ENCODE data around the gene KCNH1. TPM values are rescaled to one million over a fixed set of nuclear protein-coding genes. Genes with fewer than 3 reads are reported as not detected.
"Not testable (repeated sequence)": the region's sequence is repeated elsewhere in the genome, so short reads cannot be mapped to it uniquely, and the experiment has no call there.

KCNH1 gene
- total RNA-seq, 1 experiment from 2014 or later = 7.5 TPM

DNA sequence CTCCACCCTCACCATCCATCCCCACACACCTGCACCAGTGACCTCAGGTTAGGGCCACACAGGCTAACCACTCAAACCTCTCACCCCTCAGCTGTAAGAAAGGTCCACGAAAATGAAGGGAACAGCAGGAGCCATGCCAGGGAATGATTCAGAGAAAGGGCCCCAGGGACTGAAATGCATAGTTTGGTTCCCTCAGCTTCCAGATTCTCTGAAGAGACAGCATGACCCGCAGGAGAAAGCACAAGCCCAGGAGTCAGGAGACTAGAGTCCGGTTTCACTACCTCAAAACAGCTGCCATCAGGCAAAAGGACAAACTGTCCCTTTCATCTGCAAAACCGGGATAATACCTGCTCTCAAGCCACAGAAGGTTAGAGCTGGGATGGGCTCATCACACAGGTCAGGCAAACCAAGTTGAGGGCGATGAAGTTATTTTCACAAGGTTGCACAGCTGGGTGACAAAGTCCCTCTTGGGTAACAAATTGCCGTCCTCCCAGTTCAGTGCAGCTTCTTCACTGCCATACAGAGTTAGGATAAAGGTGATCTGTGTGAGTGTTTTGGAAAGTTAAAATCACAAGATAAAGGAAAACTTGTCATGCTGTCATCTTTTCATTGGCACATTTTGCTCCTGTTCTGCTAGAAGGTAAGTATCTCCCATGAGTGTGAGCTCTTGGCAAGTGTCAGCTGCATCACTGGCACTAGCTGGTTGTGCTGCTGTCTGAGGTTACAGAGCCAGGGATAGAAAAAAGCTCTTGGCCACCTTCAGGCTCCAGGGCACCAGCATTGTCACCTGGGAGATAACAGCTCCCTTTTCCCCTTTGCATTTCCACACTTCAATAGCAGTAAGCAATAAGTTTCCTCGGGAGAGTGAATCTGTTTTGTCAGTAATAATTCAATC lies 120.4 kb downstream of the KCNH1 start:
- peak; percentile 90 for DNase-seq (ENCODE audit: low read depth)

DNA sequence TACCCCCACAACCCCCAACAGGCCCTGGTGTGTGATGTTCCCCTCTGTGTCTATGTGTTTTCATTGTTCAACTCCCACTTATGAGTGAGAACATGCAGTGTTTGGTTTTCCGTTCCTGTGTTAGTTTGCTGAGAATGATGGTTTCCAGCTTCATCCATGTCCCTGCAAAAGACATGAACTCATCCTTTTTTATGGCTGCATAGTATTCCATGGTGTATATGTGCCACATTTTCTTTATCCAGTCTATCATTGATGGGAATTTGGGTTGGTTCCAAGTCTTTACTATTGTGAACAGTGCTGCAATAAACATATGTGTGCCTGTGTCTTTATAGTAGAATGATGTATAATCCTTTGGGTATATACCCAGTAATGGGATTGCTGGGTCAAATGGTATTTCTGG lies 122.8 kb downstream of the KCNH1 start:
- DNase-seq (ENCODE audit: low read depth) = not testable (repeated sequence)

DNA sequence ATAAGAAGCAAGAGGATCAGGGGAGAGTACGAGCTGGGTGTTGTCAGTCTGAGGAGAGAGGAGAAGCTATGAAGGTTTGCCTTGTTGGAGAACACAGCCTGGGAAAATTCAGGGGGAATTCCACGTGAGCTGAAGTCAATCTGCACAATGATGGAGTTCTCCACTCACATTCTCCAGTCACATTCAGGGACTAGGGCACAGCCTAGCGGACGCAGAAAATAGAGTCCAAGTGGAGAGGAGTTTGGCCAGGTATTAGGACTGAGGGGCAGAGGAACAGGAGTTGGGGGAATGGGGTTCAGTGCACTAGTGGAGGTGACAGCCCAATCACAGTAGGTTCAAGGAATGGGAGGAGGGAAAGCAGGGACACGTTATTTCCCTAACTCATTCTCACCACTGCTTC lies 124.0 kb downstream of the KCNH1 start:
- no peak for DNase-seq (ENCODE audit: low read depth)

DNA sequence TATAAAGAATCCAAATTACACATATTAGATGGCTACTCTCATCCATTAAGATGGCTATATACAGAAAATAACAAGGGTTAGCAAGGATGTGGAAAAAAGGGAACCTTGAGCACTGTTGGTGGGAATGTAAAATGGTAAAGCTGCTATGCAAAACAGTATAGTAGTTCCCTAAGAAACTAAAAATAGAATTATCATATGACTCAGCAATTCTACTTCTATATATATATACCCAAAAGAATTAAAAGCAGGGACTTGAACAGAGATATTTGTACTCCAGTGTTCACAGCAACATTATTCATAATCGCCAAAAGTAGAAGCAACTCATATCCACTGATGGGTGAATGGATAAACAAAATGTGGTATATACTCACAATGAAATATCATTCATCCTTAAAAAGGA lies 126.1 kb downstream of the KCNH1 start:
- no peak for DNase-seq (ENCODE audit: low read depth)

DNA sequence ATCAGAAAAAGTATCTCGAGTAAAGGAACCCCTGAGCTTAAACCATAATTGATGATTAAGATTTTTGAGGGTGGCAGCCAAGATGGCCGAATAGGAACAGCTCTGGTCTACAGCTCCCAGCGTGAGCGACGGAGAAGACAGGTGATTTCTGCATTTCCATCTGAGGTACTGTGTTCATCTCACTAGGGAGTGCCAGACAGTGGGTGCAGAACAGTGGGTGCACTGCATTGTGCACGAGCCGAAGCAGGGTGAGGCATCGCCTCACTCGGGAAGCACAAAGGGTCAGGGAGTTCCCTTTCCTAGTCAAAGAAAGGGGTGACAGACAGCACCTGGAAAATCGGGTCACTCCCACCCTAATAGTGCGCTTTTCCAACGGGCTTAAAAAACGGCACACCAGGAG lies 138.0 kb downstream of the KCNH1 start:
- DNase-seq (ENCODE audit: low read depth) = not testable (repeated sequence)

DNA sequence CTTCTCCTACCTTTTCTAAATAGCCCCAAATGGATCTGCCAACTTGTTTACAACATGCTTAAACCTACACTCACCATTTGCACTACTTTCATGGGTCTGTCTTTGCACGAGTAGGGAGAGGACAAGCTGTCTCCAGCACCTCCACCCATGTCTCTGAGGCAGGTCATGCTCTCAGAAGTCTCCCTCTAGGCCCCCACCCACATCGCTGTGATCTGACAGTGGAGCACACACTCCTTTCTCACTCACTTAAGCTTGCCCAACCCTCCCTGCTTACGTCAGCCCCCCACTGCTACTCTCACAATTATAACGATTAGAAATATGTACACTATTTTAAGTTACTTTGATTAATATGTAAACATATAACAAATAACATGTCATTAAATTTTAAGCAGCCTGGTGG lies 141.1 kb downstream of the KCNH1 start:
- DNase-seq (ENCODE audit: low read depth) = no peak

DNA sequence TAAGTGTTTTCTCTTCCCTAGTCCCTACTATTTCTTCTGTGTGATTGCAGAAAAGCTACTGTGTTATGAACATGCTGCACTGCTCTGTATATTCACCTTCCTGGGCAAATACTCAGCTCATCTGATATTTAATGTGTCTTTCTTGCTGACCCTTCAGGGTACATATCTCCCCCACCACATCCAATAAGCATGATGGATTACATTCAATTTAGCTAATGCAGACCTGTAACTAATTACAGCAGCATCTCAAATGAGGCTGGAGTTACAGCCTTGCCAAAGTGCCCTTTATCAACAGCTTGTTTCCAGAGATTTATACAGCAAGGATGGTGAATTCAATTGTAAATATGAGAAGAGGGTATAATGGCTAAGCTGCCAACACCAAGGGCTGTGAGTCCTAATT lies 144.0 kb downstream of the KCNH1 start:
- no peak for DNase-seq (ENCODE audit: low read depth)

DNA sequence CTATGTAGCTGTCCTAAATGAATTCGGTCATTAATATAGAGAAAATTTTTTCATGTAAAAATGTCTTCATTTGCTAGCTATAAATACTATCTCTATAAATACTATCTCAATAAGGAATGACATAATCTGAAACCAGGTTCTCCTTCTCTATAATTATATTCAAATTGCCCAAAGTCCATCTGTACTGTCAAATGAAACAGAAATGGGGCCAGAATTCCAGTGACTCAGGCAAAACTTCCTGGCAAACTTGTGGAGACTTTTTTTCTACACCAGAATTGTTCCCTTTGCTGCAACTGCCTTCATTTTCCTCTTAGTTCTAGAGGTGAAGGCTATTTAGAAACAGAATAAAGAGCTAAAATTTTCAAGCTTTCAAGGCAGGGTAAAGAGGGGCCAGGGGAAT lies 152.5 kb downstream of the KCNH1 start:
- peak; percentile 39 for DNase-seq (ENCODE audit: low read depth)

DNA sequence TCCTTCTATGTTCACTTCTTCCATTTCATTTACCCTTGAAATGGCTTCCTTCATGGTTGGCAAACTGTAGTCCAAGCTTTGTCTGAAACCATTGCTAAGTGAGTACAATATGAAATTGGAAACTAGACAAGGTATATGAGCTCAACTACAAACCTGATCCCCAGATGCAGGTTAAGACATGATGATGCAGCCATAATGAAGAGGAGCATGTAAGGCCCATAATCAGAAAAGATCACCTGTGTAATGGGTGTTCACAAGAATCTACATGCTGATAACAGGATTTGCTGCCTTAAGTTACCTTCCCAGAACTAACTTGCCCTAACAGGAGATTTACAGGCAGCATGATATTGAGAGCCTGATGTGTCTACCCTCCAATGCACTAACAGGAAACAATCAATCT lies 153.9 kb downstream of the KCNH1 start:
- DNase-seq (ENCODE audit: low read depth) = no peak

DNA sequence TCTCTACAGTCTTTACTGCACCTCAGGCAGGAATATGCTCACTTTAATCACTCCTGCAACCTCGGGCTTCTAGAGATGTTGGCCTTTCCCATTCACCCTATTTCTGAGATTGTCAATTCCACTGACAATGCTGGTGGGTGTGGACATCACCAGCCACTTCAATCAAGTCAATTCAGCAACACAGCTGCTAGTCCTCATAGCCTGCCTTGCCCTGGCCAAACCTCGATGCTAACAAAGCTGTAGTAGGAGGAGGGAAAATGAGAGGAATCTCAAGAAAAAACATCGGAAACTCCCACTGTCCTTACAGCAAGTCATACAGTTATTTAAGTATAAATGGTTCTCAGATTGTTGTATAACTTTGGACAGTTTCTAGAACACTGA lies 155.0 kb downstream of the KCNH1 start:
- DNase-seq (ENCODE audit: low read depth) = no peak

DNA sequence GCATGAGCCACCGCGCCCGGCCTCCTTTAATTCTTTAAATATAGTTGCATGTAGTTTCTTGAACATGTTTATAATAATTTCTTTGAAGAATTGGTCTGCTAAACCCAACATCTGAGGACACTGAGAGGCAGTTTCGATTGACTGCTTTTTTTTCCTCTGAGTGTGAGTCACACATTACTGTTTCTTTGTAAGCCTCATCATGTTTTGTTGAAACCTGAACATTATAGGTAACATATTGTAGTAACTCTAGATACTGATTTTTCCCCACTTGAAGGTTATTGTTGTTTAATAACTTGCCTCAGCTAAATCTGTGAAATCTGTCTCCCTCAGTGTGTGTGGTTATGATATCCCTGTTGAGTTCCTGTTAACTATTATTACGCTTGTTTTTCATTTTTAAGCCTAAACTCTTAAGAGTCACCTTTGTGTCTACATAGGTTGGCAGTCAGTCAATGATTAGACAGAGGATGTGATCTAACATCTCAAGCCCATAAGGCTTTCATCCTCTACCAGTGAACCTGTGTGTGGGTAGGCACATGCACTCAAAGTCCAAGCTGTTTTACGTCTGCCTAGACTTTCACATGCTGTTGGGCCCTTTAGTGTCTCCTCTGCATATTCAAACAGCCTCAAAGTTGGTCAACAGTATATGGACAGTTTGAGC lies 155.5 kb downstream of the KCNH1 start:
- DNase-seq (ENCODE audit: low read depth) = peak; percentile 5

DNA sequence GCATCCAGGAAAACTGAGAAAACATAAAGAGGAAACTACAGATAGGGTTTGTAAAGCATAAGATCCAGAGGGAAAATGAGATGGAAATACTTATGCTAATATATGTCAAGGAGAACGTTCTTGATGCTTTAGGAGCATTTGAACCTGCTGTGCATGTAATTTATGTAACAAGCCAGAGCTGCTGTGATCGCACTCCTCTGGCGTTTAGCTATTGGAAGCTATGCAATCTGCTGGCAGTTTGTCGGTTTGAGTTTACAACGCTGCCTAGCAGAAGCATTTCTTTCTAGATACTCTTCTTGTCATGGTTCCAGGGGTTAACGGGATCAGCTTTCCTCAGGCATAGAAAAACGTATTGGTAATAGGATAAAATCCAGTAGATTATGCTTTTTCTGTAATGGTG lies 182.7 kb downstream of the KCNH1 start:
- DNase-seq (ENCODE audit: low read depth) = no peak

DNA sequence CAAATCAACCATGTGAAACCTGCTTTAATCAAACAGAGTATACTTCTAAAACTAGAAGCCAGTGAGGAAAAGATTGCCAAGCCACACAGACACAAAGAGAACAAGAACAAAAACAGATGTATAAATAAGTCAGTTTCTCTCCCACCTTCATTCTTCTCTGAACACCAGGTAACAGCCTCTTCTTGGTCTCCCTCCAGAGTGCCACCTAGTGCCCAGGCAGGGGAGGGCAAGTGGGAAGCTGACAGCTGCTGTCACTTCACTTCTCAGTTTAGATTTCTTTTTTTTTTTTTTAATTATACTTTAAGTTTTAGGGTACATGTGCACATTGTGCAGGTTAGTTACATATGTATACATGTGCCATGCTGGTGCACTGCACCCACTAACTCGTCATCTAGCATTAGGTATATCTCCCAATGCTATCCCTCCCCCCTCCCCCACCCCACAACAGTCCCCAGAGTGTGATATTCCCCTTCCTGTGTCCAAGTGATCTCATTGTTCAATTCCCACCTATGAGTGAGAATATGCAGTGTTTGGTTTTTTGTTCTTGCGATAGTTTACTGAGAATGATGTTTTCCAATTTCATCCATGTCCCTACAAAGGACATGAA lies 183.9 kb downstream of the KCNH1 start:
- DNase-seq (ENCODE audit: low read depth) = peak; percentile 16

DNA sequence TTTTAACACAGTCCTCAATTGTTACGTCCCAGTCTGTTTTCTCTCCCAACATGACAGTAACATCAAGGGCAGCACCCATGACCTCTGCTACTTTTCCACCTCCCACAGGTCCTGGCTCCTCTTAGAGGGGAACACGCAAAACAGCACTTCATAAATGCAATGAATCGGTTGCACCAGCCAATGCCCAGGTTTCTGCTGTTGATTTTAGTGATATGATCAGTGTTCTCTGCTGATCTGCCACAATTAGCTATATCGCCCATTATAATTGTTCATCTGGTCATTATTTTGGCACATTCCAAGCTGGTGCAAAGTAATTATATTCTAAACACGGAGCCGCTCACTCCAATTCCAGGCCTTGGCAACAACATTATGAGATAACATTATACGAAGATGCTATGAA lies 184.5 kb downstream of the KCNH1 start:
- no peak for DNase-seq (ENCODE audit: low read depth)

DNA sequence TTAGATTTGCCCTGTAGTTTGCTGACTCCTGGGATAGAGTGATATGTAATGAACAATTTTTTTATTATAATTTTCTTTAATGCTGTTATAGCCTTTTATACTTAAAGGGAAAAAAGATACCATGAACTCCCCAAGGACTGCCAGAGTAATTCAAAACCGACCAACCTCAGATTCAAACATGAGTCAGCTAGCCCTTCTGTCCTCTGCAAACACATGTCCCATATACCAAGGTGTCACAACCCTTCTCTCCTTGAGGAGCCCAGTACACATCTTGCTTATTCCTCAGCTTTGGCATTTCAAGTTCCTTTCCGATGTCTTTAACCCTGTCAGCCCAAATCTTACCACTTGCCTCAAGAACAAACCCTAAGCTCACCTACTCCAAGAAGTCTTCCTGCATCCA lies 184.9 kb downstream of the KCNH1 start:
- peak; percentile 74 for DNase-seq (ENCODE audit: low read depth)

DNA sequence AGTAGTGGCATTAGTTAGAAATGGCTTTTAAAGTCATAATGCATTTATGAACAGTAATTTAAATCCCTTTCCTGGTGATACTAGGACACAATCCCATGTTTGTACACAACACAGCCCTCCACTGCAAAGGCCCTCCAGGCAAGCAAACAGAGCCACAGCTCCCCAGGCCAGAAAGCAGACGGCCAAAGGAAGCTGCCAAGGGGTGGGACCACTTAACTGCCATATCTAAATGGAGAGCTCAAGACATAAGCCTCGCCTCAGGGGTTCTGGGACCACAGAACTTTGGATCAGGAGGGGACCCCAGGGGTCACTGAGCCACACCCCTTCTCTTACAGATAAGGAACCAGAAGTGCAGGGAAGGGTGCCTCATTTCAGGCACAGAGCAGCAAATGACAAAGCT lies 189.7 kb downstream of the KCNH1 start:
- no peak for DNase-seq (ENCODE audit: low read depth)

DNA sequence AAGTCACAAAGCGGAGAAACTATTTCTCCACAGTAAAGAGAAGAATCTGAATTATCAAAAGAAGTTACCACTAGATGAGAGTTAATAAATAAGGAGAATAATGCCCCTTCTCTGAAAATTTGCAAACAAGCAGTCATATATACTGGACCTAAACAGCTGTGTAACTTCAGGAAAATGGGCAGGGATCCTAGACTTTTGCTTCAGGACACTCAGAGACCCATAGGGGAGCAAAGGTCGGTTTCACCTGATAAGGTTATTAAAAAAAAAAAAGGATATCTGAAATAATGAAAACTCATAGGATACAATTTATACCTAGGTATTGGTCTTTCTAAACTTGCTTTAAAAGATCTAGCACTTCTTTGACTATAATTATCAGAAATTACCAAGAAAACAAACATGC lies 191.4 kb downstream of the KCNH1 start:
- no peak for DNase-seq (ENCODE audit: low read depth)

DNA sequence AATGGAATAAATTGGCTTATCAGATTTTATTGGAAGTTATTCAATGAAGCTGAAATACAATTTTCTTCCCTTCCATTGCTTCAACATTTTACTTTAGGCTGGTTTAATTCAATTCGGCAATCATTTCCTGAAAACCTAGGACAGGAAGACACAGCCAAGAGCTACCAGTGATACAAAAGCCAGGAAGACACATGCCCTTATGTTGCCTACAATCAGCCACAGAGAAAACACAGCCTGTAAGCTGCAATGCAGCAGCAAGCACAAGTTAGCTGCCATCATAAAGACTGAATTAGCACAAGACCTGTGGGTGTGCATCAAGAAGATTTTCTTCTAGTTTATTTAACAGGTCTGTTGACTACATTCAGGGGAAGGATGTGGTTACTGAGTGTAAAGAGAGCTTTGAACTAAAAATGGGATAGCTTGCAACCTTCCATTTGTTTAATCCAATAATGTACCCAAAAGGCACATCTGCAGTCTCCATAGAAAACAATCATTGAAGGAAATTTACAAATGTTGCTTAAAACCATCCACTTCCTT lies 193.8 kb downstream of the KCNH1 start:
- no peak for DNase-seq (ENCODE audit: low read depth)

DNA sequence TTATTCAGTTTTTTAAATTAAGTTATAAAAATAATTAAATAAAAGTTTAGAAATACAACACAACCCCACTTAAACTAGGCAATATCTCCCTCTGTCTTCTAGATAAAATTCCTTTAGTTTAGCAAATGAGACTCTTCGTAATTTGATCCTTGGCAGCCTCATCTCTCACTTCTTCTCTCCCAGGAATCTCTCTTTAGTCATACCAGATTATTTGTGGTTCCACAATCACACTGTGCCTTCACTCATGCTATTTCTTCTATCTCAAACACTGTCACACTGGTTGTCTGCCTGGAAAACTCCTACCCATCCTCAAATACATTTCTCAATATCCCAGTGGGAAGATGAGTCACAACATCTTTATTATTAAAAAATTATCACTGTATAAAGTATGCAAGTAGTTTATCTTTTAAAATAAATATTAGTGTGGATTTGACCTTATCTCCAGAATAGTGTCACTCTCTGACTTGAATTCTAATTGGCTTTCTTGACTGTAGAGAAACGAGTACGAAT lies 195.5 kb downstream of the KCNH1 start:
- DNase-seq (ENCODE audit: low read depth) = peak; percentile 71

DNA sequence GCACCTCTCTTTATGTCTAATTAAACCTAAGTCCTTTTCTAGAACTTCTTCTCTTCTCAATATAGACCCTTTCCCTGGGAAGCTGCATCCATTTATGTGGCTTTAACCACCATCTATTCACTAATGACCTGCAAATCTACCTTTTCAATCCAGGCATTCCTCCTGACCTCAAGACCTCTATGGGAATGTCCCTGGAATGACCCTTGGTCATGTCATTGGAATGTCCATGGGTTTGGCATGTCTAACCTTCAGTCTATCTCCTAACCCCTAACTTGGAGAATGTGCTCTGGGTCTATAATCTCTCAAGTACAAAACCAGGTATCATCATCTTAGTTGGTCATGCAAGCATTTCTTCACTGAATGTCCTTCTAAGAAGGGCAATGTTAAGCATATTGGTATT lies 196.1 kb downstream of the KCNH1 start:
- no peak for DNase-seq (ENCODE audit: low read depth)

DNA sequence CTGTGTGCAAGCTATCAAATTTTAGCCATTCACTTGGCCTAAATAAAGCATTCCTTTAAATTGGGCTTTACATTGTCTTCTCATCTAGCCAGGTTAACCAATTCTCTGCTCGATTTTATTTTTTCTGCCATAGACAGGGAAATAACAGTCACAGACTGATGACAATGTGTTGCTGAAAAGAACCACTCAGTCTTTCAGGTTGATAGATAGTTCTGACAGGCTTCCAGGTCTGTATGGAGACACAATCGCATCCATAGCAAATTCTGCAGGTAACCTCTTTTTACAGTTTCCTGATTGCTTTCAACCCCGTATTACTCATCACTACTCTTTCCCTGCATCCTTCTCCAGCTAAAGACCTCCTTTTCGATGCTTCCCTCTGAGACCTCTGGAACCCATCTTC lies 198.0 kb downstream of the KCNH1 start:
- no peak for DNase-seq (ENCODE audit: low read depth)

DNA sequence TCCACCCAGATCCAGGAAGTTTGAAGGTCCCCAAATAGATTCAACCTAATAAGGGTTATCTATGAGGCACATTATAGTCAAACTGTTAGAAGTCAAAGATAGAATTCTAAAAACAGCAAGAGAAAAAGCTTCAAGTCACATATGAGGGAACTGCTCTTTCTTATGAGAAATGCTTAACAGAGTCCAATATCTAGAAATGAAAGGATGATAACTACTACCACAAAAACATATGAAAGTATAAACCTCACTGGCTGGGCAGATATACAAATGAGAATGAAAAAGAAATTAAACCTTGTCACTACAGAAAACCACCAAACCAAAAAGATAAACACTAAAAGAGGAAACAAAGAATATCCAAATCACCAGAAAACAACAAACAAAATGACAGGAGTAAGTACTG lies 201.8 kb downstream of the KCNH1 start:
- no peak for DNase-seq (ENCODE audit: low read depth)
